Tibial nerve (tissue), 4 donors: ENCODE measurements around the gene SUV39H2. TPM values are rescaled to one million over a fixed set of nuclear protein-coding genes. Genes with fewer than 3 reads are reported as not detected.

ENCODE experiments used
- DNase-seq, 2 donors: peaks; one replicate each; pipeline ENCODE4 v3.0.0-alpha.2; 2019; ENCODE audit warnings: low spot score in 2 of 2
- H3K27ac ChIP-seq, 4 donors: fragments of 200-600 bp; sonication (generic) in 3 of 4; one replicate each; pipeline ENCODE4 v1.5.1; 2017 to 2019; ENCODE audit warnings: mild to moderate bottlenecking in 1 of 4
- H3K27me3 ChIP-seq, 2 donors: fragments of 200-600 bp; sonication (generic) in 1 of 2; one replicate each; pipeline versions ENCODE4 v1.5.1 to v1.6.0; 2017 to 2019
- H3K36me3 ChIP-seq, 3 donors: fragments of 200-600 bp; sonication (generic); one replicate each; pipeline ENCODE4 v1.5.1; 2018 to 2019
- H3K4me1 ChIP-seq, 4 donors: fragments of 200-600 bp; sonication (generic) in 3 of 4; one replicate each; pipeline ENCODE4 v1.5.1; 2017 to 2019
- H3K4me3 ChIP-seq, 4 donors: fragments of 200-600 bp; sonication (generic) in 3 of 4; one replicate each; pipeline ENCODE4 v1.5.1; 2017 to 2019; ENCODE audit warnings: mild to moderate bottlenecking in 1 of 4, moderate library complexity in 1 of 4
- H3K9me3 ChIP-seq, 4 donors: fragments of 200-600 bp; sonication (generic) in 3 of 4; one replicate each; pipeline ENCODE4 v1.5.1; 2017 to 2019
- CTCF ChIP-seq, 5 experiments: fragments of 200-600 bp in 3 of 5; fragments of 450-650 bp in 2 of 5; sonication (generic) in 3 of 5; IDR thresholded peaks; one replicate each; pipeline ENCODE4 v1.5.1; 2016 to 2019; ENCODE audit warnings: antibody characterized with exemption in 5 of 5, mild to moderate bottlenecking in 3 of 5, moderate library complexity in 2 of 5
- EP300 ChIP-seq, 2 donors: sonication (generic); formaldehyde crosslinking; IDR thresholded peaks; one replicate each; pipeline ENCODE4 v1.6.1; 2017; ENCODE audit warnings: antibody characterized with exemption in 2 of 2, mild to moderate bottlenecking in 1 of 2
- POLR2A ChIP-seq, 2 donors: fragments of 450-650 bp; IDR thresholded peaks; one replicate each; pipeline ENCODE4 v1.6.1; 2017; ENCODE audit warnings: antibody characterized with exemption in 2 of 2, mild to moderate bottlenecking in 2 of 2, moderate library complexity in 2 of 2
- whole genome bisulfite sequencing, 2 donors: methylation state at CpG; one replicate each; pipeline ENCODE4 v1.1.5; 2018; 5-methylcytosine and 5-hydroxymethylcytosine counted together
- total RNA-seq, 4 donors: library from RNA; depleted of rRNA; stranded (reverse); fragments of >200 nt; gene quantifications; one replicate each; pipeline ENCODE4 v1.1.0, GENCODE V29; 2016

SUV39H2 gene
- total RNA-seq, 4 donors from 2014 or later, result 2.2 to 4.4 (median 3.0) TPM

- Histone ChIP-seq H3K4me1 (no peaks in the 10 kb centered on the region), H3K27me3 (no peaks in the 10 kb centered on the region), H3K9me3 (peaks cover 0 to 28% (median 2%) of the 10 kb centered on the region in 4 donors), H3K27ac (no peak overlapping the region), H3K36me3 (peaks cover 0 to 94% (median 25%) of the 10 kb centered on the region in 3 donors), H3K4me3 (no peak overlapping the region)
- no peak for DNase-seq
- TF ChIP-seq CTCF (IDR thresholded peaks at IDR 0.05) (no peak), POLR2A (IDR thresholded peaks at IDR 0.05) (no peak), EP300 (IDR thresholded peaks at IDR 0.05) (no peak)
- WGBS, 2 donors, result 94 to 99% methylated on average over 2 of the region's 2 CpGs
Observed at GRCh38 chr10:14916600-14916999, 37.9 kb downstream of the SUV39H2 start.

- TF ChIP-seq POLR2A (IDR thresholded peaks at IDR 0.05) (no peak), CTCF (IDR thresholded peaks at IDR 0.05) (no peak), EP300 (IDR thresholded peaks at IDR 0.05) (no peak)
- Histone ChIP-seq H3K36me3 (peaks cover 0 to 95% (median 29%) of the 10 kb centered on the region in 3 donors), H3K27ac (no peak overlapping the region), H3K9me3 (peaks cover 0 to 28% (median 2%) of the 10 kb centered on the region in 4 donors), H3K4me1 (no peaks in the 10 kb centered on the region), H3K27me3 (no peaks in the 10 kb centered on the region), H3K4me3 (no peak overlapping the region)
- no peak for DNase-seq
- WGBS, 2 donors, result 93 to 97% methylated on average over 3 of the region's 3 CpGs
Observed at GRCh38 chr10:14917827-14918226, 39.2 kb downstream of the SUV39H2 start.

GRCh38 chr10:14918964-14919363 is 40.3 kb downstream of the SUV39H2 start:
- no peaks in the 10 kb centered on the region for H3K27me3 ChIP-seq
- H3K4me1 ChIP-seq, result no peaks in the 10 kb centered on the region
- DNase-seq, result no peak
- 83 to 90% methylated on average over 3 of the region's 3 CpGs for WGBS, 2 donors
- H3K36me3 ChIP-seq, result peaks cover 0 to 94% (median 29%) of the 10 kb centered on the region in 3 donors
- TF ChIP-seq POLR2A (IDR thresholded peaks at IDR 0.05), result no peak
- no peak for TF ChIP-seq EP300 (IDR thresholded peaks at IDR 0.05)
- TF ChIP-seq CTCF (IDR thresholded peaks at IDR 0.05), result no peak
- no peak overlapping the region for H3K27ac ChIP-seq
- no peak overlapping the region for H3K4me3 ChIP-seq
- H3K9me3 ChIP-seq, result peaks cover 0 to 28% (median 2%) of the 10 kb centered on the region in 4 donors

- WGBS, 2 donors, result 88 to 89% methylated on average over 7 of the region's 7 CpGs
- no peak overlapping the region for H3K4me3 ChIP-seq
Observed at GRCh38 chr10:14924013-14924412, 45.3 kb downstream of the SUV39H2 start.

GRCh38 chr10:14925268-14925667 is 46.6 kb downstream of the SUV39H2 start:
- Histone ChIP-seq H3K9me3 (no peaks in the 10 kb centered on the region), H3K4me1 (no peaks in the 10 kb centered on the region), H3K27me3 (no peaks in the 10 kb centered on the region), H3K4me3 (no peak overlapping the region), H3K27ac (no peak overlapping the region), H3K36me3 (peaks cover 0 to 97% (median 7%) of the 10 kb centered on the region in 3 donors)
- DNase-seq, result no peak
- TF ChIP-seq CTCF (IDR thresholded peaks at IDR 0.05), result no peak
- TF ChIP-seq EP300 (IDR thresholded peaks at IDR 0.05), result no peak
- TF ChIP-seq POLR2A (IDR thresholded peaks at IDR 0.05), result no peak
- 96 to 99% methylated on average over 2 of the region's 2 CpGs for WGBS, 2 donors

More at GRCh38 chr10:14924013-14924412, 45.3 kb downstream of the SUV39H2 start:
- H3K9me3 ChIP-seq, result no peaks in the 10 kb centered on the region
- no peak overlapping the region for H3K27ac ChIP-seq
- H3K36me3 ChIP-seq, result peaks cover 0 to 99% (median 14%) of the 10 kb centered on the region in 3 donors
- H3K4me1 ChIP-seq, result no peaks in the 10 kb centered on the region
- no peak for DNase-seq
- TF ChIP-seq POLR2A (IDR thresholded peaks at IDR 0.05) (no peak), CTCF (IDR thresholded peaks at IDR 0.05) (no peak), EP300 (IDR thresholded peaks at IDR 0.05) (no peak)
- H3K27me3 ChIP-seq, result no peaks in the 10 kb centered on the region
